ENCODE measurements around the gene DRG1. TPM values are rescaled to one million over a fixed set of nuclear protein-coding genes. Genes with fewer than 3 reads are reported as not detected.

Gene DRG1
- polyA plus RNA-seq, 1 donor from 2014 or later: 90.2 TPM

GRCh38 chr22:31445642-31446041 lies 46.2 kb downstream of the DRG1 start:
- H3F3A ChIP-seq (ENCODE audit: insufficient read depth, low read length, poor library complexity, severe bottlenecking): no peaks in the 10 kb centered on the region
- no peaks in the 10 kb centered on the region for H3K9me2 ChIP-seq (ENCODE audit: insufficient read depth, low read length)
- no peak overlapping the region for H3K4me2 ChIP-seq (ENCODE audit: low read length)
- no peaks in the 10 kb centered on the region for H4K20me1 ChIP-seq (ENCODE audit: insufficient read depth)
- H3K27me3 ChIP-seq (ENCODE audit: insufficient read depth, low read depth, low read length): no peaks in the 10 kb centered on the region
- H3K27ac ChIP-seq (ENCODE audit: low read length): no peak overlapping the region
- peaks cover 7% of the 10 kb centered on the region for H3K36me3 ChIP-seq (ENCODE audit: insufficient read depth, low read length)
- no peak overlapping the region for H3K9ac ChIP-seq (ENCODE audit: low read length)
- no peaks in the 10 kb centered on the region for H3K9me3 ChIP-seq (ENCODE audit: low read length)
- TF ChIP-seq RAD21 (conservative IDR thresholded peaks at IDR 0.05) (no peak), TAF1 (IDR thresholded peaks at IDR 0.05; ENCODE audit: low read depth) (no peak), EZH2 (IDR thresholded peaks at IDR 0.05; ENCODE audit: borderline replicate concordance, insufficient read depth, low read length, poor library complexity, severe bottlenecking) (no peak), CTCF (IDR thresholded peaks at IDR 0.05; ENCODE audit: poor library complexity, severe bottlenecking) (no peak), SMC3 (conservative IDR thresholded peaks at IDR 0.05; ENCODE audit: poor library complexity) (no peak), POLR2AphosphoS5 (IDR thresholded peaks at IDR 0.05) (no peak), EP300 (conservative IDR thresholded peaks at IDR 0.05; ENCODE audit: poor library complexity, severe bottlenecking) (no peak), REST (IDR thresholded peaks at IDR 0.05; ENCODE audit: borderline replicate concordance) (no peak), MXI1 (conservative IDR thresholded peaks at IDR 0.05; ENCODE audit: poor library complexity, severe bottlenecking) (no peak)
- no peak overlapping the region for H2AFZ ChIP-seq (ENCODE audit: low read depth, low read length)
- no peaks in the 10 kb centered on the region for H3K79me2 ChIP-seq (replicated peaks; ENCODE audit: insufficient read depth, low read length)
- H3K4me3 ChIP-seq (ENCODE audit: low read length): no peak overlapping the region

- no peaks in the 10 kb centered on the region for H3K9me2 ChIP-seq (ENCODE audit: insufficient read depth, low read length)
- H3K9me3 ChIP-seq (ENCODE audit: low read length): no peaks in the 10 kb centered on the region
- H4K20me1 ChIP-seq (ENCODE audit: insufficient read depth): no peaks in the 10 kb centered on the region
- no peak overlapping the region for H2AFZ ChIP-seq (ENCODE audit: low read depth, low read length)
- H3K79me2 ChIP-seq (replicated peaks; ENCODE audit: insufficient read depth, low read length): no peaks in the 10 kb centered on the region
- no peak overlapping the region for H3K9ac ChIP-seq (ENCODE audit: low read length)
- H3K27me3 ChIP-seq (ENCODE audit: insufficient read depth, low read depth, low read length): no peaks in the 10 kb centered on the region
- H3K27ac ChIP-seq (ENCODE audit: low read length): no peak overlapping the region
- no peaks in the 10 kb centered on the region for H3F3A ChIP-seq (ENCODE audit: insufficient read depth, low read length, poor library complexity, severe bottlenecking)
- H3K4me2 ChIP-seq (ENCODE audit: low read length): no peak overlapping the region
- peaks cover 7% of the 10 kb centered on the region for H3K36me3 ChIP-seq (ENCODE audit: insufficient read depth, low read length)
- no peak overlapping the region for H3K4me3 ChIP-seq (ENCODE audit: low read length)
- TF ChIP-seq CTCF (IDR thresholded peaks at IDR 0.05; ENCODE audit: poor library complexity, severe bottlenecking): no peak
- no peak for TF ChIP-seq TAF1 (IDR thresholded peaks at IDR 0.05; ENCODE audit: low read depth)
- no peak for TF ChIP-seq RAD21 (conservative IDR thresholded peaks at IDR 0.05)
- no peak for TF ChIP-seq POLR2AphosphoS5 (IDR thresholded peaks at IDR 0.05)
- no peak for TF ChIP-seq EP300 (conservative IDR thresholded peaks at IDR 0.05; ENCODE audit: poor library complexity, severe bottlenecking)
- TF ChIP-seq SMC3 (conservative IDR thresholded peaks at IDR 0.05; ENCODE audit: poor library complexity): no peak
- no peak for TF ChIP-seq REST (IDR thresholded peaks at IDR 0.05; ENCODE audit: borderline replicate concordance)
These were observed 46.8 kb downstream of the DRG1 start for GRCh38 chr22:31446208-31446607.
